Activated T-helper 1 cell treated with anti-CD3 and anti-CD28 coated beads, Interleukin-12 subunit alpha, Interleukin-12 subunit beta, Interleukin-2, Interleukin-4 antibody, amounts not matched to agents 30 ng/mL and 10 ng/mL and 1 ng/mL, durations not matched to agents 14 hours and 24 hours and 36 hours (primary cell): ENCODE data around the gene HSD17B12. TPM values are rescaled to one million over a fixed set of nuclear protein-coding genes. Genes with fewer than 3 reads are reported as not detected.

Source experiments
- DNase-seq: peaks from one replicate; pipeline ENCODE4 v3.0.0; 2021; ENCODE audit warnings: low spot score
- H3K27ac Mint-ChIP-seq: one replicate; pipeline ENCODE4 v1.8.0; 2021; ENCODE audit warnings: mild to moderate bottlenecking, mixed read lengths
- H3K27me3 Mint-ChIP-seq: one replicate; pipeline ENCODE4 v1.8.0; 2022; ENCODE audit warnings: mild to moderate bottlenecking, moderate library complexity, mixed read lengths; ENCODE audit not compliant: insufficient read depth
- H3K36me3 Mint-ChIP-seq: one replicate; pipeline ENCODE4 v1.8.0; 2021; ENCODE audit warnings: low read depth, mixed read lengths
- H3K4me1 Mint-ChIP-seq: one replicate; pipeline ENCODE4 v1.8.0; 2021; ENCODE audit warnings: low read depth, mixed read lengths
- H3K4me3 Mint-ChIP-seq: one replicate; pipeline ENCODE4 v1.8.0; 2021; ENCODE audit warnings: mild to moderate bottlenecking, moderate library complexity, mixed read lengths
- H3K9me3 Mint-ChIP-seq: one replicate; pipeline ENCODE4 v1.8.0; 2021; ENCODE audit warnings: mixed read lengths
- intact Hi-C: fragments of 100-400 bp; cut with micrococcal nuclease; formaldehyde crosslinking; loops from one replicate; pipeline ENCODE4 v1.15.1; 2024
- total RNA-seq: library from RNA; stranded (reverse); gene quantifications from 2 replicates; pipeline ENCODE4 v1.2.3, GENCODE V29; 2022

The HSD17B12 gene
- total RNA-seq, 1 donor from 2014 or later: 72.3 TPM

- Mint-ChIP-seq H3K4me1 (peaks cover 10% of the 10 kb centered on the region), H3K27me3 (no peaks in the 10 kb centered on the region), H3K4me3 (no peak overlapping the region), H3K27ac (no peak overlapping the region), H3K9me3 (no peaks in the 10 kb centered on the region), H3K36me3 (peaks cover 36% of the 10 kb centered on the region)
- intact Hi-C loops: no loop called here
- DNase-seq: no peak
Measured at GRCh38 chr11:43903969-43904368, 223.4 kb downstream of the HSD17B12 start.

- no peaks in the 10 kb centered on the region for H3K27me3 Mint-ChIP-seq
- H3K27ac Mint-ChIP-seq: no peak overlapping the region
- no peak overlapping the region for H3K4me3 Mint-ChIP-seq
- no peaks in the 10 kb centered on the region for H3K9me3 Mint-ChIP-seq
- H3K4me1 Mint-ChIP-seq: peaks cover 10% of the 10 kb centered on the region
- peaks cover 39% of the 10 kb centered on the region for H3K36me3 Mint-ChIP-seq
- intact Hi-C loops: no loop called here
- no peak for DNase-seq
Measured at GRCh38 chr11:43904742-43905535, 224.4 kb downstream of the HSD17B12 start.

GRCh38 chr11:43905813-43906241 is 225.3 kb downstream of the HSD17B12 start:
- DNase-seq: no peak
- intact Hi-C loops: no loop called here
- no peaks in the 10 kb centered on the region for H3K9me3 Mint-ChIP-seq
- no peak overlapping the region for H3K27ac Mint-ChIP-seq
- H3K4me3 Mint-ChIP-seq: no peak overlapping the region
- H3K4me1 Mint-ChIP-seq: peaks cover 10% of the 10 kb centered on the region
- H3K27me3 Mint-ChIP-seq: no peaks in the 10 kb centered on the region
- H3K36me3 Mint-ChIP-seq: peaks cover 42% of the 10 kb centered on the region

Other genes starting within 250 kb of the HSD17B12 start
- gene ALKBH3, start 200.1 kb downstream of the HSD17B12 start, total RNA-seq: 32.7 and 38.1 TPM in 2 replicates